Measurements from ENCODE around the gene BRSK1.
A peak's percentile ranks its signal among the peaks of the same experiment; 100 is the strongest.

Gene BRSK1

DNA sequence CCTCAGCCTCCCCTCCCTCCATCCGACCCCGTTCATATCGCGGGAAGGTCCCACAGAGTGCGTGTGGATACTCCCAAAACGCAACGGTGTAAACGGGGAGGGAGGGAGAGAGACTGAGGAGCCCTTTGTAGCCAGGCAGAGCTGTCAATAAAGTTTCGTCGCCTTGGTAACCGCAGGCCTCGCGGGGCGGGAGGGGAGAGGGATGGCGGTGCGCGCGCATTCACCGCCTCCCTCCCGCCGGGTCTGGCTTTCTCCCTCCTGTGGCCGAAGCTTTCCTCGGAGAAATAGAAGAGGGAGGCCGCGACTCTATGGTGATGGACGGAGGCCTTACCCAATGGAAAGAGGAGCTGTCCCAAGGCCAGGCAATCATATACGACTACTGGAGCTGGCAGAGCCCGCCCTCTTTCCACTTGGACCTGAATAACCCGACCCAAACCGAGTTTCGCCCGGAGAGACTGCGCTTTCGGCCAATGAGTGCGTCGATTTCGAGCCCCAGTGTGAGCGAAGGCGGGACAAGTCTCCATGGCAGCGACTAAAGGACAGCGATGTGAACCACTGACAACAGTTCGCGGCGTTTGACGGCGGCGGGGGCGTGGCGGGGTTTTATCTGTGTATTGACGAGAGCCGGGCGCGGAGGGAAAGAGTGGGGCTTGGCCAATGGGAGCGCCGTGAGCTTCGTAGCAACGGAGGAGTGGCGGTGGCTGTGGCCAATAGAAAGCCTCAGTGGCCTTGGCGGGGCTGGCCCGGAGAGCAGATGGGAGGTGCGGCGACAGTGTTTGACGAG is 55.5 kb downstream of the BRSK1 start, which contains the start of gene KMT5C:
KMT5C (plus strand) TSS at position 772 of the 784 bp plus-strand sequence. CDS start 2,061 bp downstream, outside the sequence.
- peak; percentile 100 for DNase-seq

DNA sequence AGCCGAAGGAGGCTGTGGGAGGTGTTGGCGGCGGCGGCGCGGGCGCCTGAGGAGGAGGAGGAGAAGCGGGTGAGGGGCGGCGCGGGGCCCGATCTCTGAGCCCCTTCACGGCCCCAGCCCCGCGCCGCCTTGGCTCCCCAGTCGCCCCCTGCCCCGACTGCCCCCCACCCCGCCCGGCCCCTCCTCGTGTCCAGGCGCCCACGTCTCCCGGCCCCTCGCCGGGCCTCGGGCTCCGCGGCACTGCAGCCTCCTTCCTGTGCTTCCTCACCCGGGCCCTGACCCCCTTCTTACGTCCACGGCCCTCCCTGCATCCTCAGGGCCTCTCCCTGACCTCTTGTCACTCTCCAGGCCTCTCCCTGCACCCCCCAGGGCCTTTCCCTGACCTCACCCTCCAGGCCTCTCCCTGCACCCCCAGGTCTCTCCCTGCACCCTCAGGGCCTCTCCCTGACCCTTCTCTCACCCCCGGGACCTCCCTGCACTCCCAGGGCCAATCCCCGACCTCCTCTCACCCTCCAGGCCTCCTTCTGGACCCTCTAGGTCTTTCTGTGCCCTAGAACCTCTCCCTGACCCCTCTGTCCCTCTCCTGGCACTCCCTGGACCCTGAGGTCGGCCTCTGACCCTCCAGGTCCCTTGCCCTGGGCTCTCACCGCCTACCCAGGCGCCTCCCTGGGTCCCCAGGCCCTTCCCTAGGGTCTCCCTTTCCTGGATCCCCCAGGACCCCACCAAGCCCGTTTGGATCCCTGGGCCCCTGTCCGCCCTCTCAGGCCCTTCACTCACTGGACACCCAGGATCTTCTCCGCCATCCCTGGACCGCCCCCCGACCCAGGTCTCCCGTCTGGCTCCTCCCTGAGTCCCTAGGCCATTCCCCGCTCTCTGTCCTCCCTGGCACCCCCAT is 56.3 kb downstream of the BRSK1 start:
- DNase-seq: no peak

GRCh38 chr19:55340784-55341147 is 57.0 kb downstream of the BRSK1 start:
- DNase-seq: no peak

DNA sequence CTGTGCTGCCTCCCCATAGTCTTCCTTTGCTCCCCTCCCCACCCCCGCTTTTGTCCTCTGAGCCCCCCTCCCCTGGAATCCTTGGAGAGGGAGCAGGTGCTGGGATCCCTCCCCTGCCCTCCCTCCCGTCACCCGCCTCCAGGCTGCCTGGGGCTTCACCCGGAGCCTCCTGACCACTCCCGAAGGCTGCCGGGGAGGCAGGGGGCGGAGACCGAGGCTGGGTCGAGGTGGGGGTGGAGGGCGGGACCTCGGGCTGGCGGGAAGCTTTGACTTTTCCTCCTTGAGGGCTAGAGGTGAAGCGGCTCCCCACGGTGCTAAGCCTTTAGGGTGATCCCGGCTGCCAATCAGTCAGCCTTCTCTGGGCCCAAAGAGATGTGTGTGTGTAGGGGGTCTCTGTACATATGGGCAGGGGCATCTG is 57.4 kb downstream of the BRSK1 start:
- peak in 1 of 2 experiments; percentile 60 for DNase-seq

DNA sequence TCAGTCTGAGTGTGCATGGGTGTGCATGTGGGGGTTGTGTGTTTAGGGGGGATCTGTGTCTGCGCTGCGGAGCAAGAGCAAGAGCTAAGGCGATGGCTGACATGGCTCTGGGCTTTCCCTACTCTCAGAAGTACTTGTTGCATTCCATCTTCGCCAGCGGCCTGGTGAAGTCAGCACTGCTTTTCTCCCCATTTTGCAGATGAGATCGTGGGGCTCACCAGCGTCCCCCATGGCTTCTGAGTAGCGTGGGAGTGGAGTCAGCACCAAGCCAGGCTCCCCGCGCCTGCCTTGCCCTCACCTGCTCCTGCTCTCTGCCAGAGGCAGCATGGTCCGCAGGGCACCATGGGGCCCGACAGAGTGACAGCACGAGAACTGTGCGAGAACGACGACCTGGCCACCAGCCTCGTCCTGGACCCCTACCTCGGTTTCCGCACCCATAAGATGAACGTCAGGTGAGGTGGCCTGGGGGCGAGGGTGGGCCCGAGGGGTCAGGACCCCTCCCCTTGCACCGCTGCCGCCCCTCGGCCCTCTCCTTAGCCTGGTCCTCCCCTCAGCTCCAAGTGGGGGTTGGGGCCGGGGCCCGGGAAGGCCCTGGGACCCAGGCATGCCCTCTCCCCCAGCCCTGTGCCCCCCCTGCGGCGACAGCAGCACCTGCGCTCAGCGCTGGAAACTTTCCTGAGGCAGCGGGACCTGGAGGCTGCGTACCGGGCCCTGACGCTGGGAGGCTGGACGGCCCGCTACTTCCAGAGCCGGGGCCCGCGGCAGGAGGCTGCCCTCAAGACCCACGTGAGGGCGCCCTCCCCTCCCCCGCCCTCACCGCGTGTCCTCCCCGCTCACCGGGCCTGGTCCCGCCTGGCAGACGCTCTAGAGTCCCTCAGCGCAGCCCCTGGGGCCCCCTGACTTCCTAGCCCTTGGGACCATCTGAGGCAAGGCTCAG is 58.1 kb downstream of the BRSK1 start:
- DNase-seq: no peak

DNA sequence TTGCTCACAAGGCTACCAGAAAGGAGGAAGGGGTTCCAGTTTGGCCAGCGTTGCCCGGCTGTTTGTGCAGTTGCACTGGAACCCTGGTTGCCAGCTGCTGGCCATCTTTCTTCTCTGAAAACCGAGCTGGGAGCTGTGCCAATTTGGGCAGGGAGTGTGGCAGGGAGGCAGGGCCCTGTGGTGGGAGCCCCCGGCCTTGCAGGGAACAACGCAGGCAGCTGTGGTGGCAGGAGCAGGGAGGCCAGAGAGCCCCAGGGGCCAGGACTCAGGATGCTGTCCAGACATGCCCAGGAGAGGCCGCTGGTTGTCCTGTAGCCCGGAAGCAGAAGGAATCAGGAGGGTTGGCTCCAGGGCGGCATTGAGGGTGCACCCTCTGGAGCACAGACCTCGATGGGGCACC is 60.6 kb downstream of the BRSK1 start:
- peak in 1 of 2 experiments; percentile 57 for DNase-seq

DNA sequence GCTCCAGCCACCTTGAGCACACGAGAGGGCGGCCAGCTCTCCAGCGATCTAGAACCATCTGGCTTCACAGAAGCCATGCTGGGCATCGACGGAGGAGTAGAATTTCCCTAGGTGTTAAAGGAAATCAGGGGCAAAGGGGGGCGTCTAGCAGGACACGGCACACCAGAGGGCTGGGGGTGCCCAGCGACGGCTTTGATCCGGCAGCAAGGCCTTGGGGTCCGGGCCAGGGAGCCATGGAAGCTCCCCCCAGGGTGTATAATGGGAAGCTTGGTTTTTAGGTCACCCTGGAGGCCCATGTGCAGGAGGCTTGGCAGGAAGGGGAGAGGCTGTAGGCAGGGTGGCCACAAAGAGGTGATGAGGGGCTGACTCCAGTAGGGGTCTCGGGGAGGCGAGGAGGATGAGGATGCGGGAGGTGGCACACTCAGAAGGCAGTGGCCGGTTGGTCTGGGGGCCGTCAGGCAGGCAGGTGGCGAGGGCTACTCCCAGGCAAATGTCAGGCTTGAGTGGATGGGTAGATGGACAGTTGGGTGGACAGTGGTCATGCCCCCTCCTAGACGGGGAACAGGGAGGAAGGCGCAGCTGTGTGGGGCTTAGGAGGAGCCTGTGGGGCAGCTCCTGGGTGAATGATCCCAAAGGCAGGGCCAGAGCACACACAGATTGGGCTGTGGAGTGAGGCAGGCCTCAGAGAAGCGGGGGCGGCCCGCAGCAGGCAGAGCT is 61.5 kb downstream of the BRSK1 start:
- no peak for DNase-seq

DNA sequence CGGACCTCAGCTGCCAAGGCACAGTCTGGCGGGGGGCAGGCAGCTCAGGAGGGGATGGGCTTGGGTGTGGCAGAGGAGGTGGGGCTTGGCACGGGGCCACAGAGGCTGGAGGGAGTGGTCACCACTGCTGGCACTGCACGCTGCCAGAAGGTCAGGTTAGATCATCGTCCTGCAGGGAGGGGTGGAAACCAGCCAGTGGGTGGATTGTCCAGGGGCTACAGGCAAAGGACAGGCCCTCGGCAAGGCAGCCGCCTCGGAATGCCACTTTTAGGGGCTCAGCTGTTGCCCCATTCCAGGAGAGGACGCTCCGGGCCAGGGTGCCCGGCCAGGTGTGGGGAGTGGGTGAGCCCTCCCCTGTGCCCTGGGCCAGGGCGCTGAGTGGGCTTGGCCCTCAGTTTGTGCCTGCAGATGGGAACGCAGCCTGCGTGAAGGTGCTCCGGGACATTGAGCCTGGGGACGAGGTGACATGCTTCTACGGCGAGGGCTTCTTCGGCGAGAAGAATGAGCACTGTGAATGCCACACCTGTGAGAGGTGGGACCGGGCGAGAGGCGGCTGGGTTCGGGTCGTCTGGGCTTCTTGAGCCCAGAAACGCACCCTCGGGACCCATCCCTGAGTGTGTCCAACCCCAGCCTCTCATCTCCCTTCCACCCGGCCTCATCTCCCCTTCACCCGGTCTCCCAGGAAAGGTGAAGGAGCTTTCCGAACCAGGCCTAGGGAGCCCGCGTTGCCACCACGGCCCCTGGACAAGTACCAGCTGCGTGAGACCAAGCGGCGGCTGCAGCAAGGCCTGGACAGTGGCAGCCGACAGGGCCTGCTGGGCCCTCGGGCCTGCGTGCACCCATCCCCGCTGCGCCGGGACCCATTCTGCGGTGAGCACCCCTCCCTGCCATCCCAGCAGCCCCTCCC is 62.3 kb downstream of the BRSK1 start:
- DNase-seq: no peak

DNA sequence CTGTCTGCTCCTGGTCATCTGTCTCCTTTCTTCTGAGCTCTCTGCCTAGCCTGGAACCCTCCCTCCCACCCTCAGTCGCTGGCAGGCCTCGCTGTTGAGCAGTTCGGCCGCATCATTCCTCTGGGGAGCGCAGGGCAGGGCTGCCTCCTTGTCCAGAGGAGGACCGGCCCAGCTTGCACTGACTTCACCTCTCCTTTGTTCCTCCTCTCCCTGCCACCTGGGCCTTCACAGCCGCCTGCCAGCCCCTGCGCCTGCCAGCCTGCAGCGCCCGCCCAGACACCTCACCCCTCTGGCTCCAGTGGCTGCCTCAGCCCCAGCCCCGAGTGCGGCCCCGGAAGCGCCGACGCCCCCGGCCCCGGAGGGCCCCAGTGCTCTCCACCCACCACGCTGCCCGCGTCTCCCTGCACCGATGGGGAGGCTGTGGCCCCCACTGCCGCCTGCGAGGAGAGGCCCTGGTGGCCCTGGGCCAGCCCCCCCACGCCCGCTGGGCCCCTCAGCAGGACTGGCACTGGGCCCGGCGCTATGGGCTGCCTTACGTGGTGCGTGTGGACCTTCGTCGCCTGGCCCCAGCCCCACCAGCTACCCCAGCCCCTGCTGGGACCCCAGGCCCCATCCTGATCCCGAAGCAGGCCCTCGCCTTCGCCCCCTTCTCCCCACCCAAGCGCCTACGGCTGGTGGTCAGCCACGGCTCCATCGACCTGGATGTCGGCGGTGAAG is 63.1 kb downstream of the BRSK1 start:
- no peak for DNase-seq

DNA sequence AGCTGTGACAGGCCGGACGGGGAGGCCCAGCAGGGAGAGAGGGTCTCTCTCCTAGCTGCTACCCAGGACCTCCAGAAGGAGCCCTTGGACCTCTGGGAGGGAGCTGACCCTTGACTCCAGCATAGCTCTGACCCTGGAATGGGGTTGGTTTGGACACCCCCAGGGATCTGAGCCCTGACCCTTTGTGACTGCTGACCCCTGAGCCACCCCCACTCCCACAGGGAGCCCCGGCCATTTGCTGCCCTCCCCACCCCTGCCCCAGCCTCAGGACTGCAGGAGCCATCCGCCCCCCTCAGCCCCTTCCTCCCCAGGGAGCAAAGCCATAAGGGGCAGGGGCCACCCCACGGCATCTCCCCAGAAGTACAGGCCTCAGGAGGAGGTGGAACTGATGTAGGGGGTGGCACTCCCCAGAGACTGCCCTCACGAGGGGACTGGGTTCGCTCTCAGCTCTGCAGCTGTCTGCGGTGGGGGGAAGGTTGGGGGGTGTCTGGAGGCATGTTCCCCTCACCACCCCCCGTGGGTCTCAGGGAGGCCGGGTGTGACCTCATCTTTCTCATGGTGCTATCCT is 63.7 kb downstream of the BRSK1 start:
- no peak for DNase-seq

DNA sequence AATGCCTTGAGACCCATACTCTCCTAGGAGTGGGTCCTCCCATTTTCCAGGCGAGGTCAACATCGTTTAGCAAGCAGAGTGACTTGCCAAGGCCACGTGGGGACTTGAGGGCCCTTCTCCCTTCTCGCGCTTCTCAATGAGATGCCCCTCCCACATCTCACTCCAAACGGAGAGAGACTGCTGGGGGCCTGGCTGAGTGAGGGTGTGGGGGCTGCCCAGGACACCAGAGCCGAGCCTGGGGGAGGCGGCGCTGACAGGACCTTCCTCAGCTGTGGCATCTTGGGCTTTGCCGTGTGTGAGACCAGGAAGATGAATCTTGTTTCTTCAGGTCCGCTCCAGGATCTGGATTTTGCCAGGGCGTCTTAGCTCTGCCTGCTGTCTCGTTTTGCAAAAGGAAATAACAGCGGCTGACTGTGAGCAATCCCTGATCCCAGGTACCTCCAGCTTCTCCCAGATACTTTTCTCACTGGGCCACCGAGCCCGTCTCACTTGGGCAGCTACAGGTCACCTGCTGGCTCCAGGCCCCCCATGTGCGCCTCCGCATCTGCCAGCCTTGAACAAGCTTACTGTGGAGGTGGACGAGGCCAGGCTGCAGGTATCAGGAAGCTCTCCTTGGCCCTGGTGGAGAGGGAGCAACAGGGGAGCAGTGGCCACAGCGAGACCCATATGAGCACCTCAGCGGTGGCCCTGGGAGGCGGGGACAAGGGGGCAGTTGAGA is 64.7 kb downstream of the BRSK1 start:
- no peak for DNase-seq

- no peak for DNase-seq
These were observed 67.0 kb downstream of the BRSK1 start for GRCh38 chr19:55350620-55351315.

- no peak for DNase-seq
These were observed 68.2 kb downstream of the BRSK1 start for GRCh38 chr19:55352040-55352439.

DNA sequence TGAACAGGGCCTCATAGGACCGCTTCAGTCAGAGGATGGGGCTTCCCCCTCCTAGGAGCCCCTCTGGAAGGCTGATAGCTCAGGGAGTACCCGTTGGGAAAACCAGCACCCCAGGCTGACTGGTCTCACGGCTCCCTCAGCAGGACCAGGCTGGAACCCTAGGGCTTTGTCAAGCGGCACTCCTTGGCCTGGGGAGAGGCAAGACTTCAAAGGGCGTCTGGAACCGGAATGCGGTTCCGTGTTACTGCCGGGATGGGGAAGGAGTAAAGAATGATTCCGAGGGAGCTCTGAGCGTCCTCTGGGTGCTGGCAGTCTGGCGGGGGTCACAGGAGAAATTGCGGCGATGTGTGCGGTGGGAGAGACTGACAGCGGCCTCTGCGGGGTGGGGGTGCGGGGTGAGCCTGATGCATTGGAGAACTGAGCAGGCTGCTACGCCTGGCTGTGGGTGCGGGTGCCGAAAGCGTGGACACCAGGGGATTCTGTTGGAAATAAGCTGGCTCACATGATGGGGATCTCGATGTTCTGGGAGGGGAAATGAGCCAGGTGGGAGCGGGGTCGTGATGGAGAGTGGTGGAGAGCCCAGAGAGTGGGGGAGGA is 68.8 kb downstream of the BRSK1 start:
- no peak for DNase-seq

DNA sequence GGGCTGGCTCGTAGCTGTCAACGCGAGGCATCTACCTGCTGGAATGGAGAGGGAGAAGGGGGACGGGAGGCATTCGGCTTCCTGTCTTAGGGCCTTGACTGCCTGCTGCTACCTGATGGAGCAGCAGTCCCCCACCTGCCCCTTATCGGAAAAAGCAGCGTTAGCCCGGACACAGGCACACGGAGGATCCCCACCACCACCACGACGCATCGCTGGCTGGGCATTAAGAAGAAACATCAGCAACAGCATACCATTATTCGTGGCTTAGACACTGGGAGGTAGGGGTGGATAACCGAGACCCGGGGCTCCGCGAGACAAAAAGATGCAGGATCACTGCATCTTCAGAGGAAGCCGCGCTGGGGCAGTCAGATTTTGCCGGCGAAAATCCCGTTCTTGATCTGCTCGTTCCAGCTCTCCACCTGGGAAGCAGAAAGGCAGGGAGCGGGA is 69.6 kb downstream of the BRSK1 start:
- no peak for DNase-seq

GRCh38 chr19:55353803-55354697 is 70.3 kb downstream of the BRSK1 start:
- DNase-seq: peak in 1 of 2 experiments; percentile 56

DNA sequence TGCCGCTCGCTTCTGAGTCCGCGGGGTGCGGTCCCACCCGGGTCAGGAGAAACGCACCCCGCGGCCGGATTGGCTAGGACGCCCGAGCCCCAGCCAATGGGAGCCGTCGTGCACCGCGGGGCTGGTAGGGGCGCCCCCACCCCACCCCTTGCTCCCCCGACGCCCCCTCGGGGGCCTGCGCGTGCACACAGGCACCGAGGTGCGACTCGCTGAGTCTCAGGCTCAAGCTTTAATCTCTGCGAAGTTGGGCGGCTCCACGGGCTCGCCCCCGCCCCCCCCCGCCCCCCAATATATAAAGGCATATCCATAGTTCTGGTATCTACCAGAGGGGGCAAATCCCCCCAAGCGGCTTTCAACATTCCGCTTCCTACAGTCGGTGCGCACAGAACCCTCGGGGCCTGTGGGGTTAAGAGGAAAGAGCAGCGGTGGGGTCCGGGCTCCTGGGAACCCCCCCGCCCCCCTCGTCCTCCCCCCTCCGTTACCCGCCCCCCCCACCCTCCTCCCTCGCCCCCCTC is 71.0 kb downstream of the BRSK1 start, which contains the start of gene COX6B2:
COX6B2 (minus strand) TSS at position 22 of the 515 bp plus-strand sequence. CDS start 198 bp downstream, outside the sequence.
- no peak for DNase-seq

All from NCI-H446 (cell line).